Panc1 (cell line): ENCODE data around the gene ATIC. TPM values are rescaled to one million over a fixed set of nuclear protein-coding genes. Genes with fewer than 3 reads are reported as not detected.

ENCODE experiments used
- ATAC-seq: fragments of 200-7000 bp; cut with Tn5 transposase; 2 replicates; pipeline ENCODE4 v1.9.1; 2020; ENCODE audit warnings: mild to moderate bottlenecking, moderate library complexity
- BruUV-seq: library from RNA; stranded (reverse); fragments of 400-500 nt; replicated peaks from 2 replicates; lab custom pipeline; 2021; lab: Mats Ljungman, UMichigan
- CTCF ChIA-PET: fragments of 300-600 bp; sonication (Branson Sonifier 250); formaldehyde crosslinking; loops from one replicate; lab custom pipeline; 2022; ENCODE audit warnings: antibody characterized with exemption; lab: Charles Lee
- POLR2A ChIA-PET: fragments of 300-600 bp; sonication (Branson Sonifier 250); formaldehyde crosslinking; loops from one replicate; lab custom pipeline; 2022; ENCODE audit warnings: antibody characterized with exemption; lab: Charles Lee
- DNase-seq: peaks from one replicate; pipeline ENCODE4 v3.0.0-alpha.2; 2010; ENCODE audit warnings: low read depth, low spot score
- H3K27ac ChIP-seq: 2 replicates; pipeline ENCODE4 v1.5.1; 2011; ENCODE audit warnings: mild to moderate bottlenecking, low read length, inconsistent platforms
- H3K27me3 ChIP-seq: fragments of 200-500 bp; sonication (Bioruptor generic); 2 replicates; pipeline ENCODE4 v1.6.0; 2014; ENCODE audit warnings: low read length, inconsistent platforms; ENCODE audit not compliant: control insufficient read depth, insufficient read depth
- H3K36me3 ChIP-seq: fragments of 200-500 bp; sonication (Bioruptor generic); 2 replicates; pipeline ENCODE4 v1.5.1; 2014; ENCODE audit warnings: inconsistent platforms, mild to moderate bottlenecking, low read length, moderate library complexity; ENCODE audit not compliant: control insufficient read depth, insufficient read depth
- H3K4me1 ChIP-seq: 2 replicates; pipeline ENCODE4 v1.5.1; 2011; ENCODE audit warnings: inconsistent platforms, mild to moderate bottlenecking, low read length, moderate library complexity; ENCODE audit not compliant: control insufficient read depth, insufficient read depth
- H3K4me3 ChIP-seq, 2 experiments: 2 replicates each; pipeline ENCODE4 v1.5.1; 2011 to 2012; ENCODE audit warnings: low read depth in 2 of 2, low read length in 2 of 2, mild to moderate bottlenecking in 2 of 2, inconsistent platforms in 1 of 2, moderate library complexity in 1 of 2
- H3K9me3 ChIP-seq: fragments of 200-500 bp; sonication (Bioruptor generic); 2 replicates; pipeline ENCODE4 v1.5.1; 2014; ENCODE audit warnings: low read depth, mild to moderate bottlenecking, inconsistent platforms, low read length, moderate library complexity; ENCODE audit not compliant: control insufficient read depth, insufficient read depth
- CTCF ChIP-seq: fragments of 450-650 bp; IDR thresholded peaks from 2 replicates; pipeline ENCODE4 v1.5.1; 2017; ENCODE audit warnings: mild to moderate bottlenecking
- POLR2AphosphoS5 ChIP-seq: IDR thresholded peaks from 2 replicates; pipeline ENCODE4 v1.6.1; 2012; ENCODE audit warnings: mild to moderate bottlenecking, low read depth, low read length, moderate library complexity
- REST ChIP-seq, 2 experiments: IDR thresholded peaks; 2 replicates each; pipeline ENCODE4 v1.6.1; 2011 to 2012; ENCODE audit warnings: low read depth in 2 of 2, control low read depth in 1 of 2, low read length in 1 of 2, mild to moderate bottlenecking in 1 of 2, moderate library complexity in 1 of 2; ENCODE audit not compliant: insufficient read depth in 1 of 2
- SIN3A ChIP-seq: IDR thresholded peaks from 2 replicates; pipeline ENCODE4 v1.6.1; 2012; ENCODE audit warnings: low read depth, mild to moderate bottlenecking, low read length, moderate library complexity, borderline replicate concordance; ENCODE audit not compliant: insufficient read depth
- TCF7L2 ChIP-seq: IDR thresholded peaks from 2 replicates; pipeline ENCODE4 v1.6.1; 2011; ENCODE audit warnings: mild to moderate bottlenecking, low read depth, low read length, inconsistent platforms
- in situ Hi-C: cut with HindIII; loops from 2 replicates; pipeline ENCODE4 v1.10.0; 2016; ENCODE audit warnings: low sequenced_read_pairs, low pct_unique_long_range_greater_than_20kb
- intact Hi-C: fragments of 100-400 bp; cut with micrococcal nuclease; formaldehyde crosslinking; loops from one replicate; pipeline ENCODE4 v1.10.0; 2022; ENCODE audit not compliant: unreplicated experiment
- total RNA-seq: library from RNA; stranded (reverse); gene quantifications from one replicate; pipeline ENCODE4 v1.2.1, GENCODE V29; 2021; ENCODE audit not compliant: unreplicated experiment

The ATIC gene
- total RNA-seq, 1 experiment from 2014 or later, result 223 TPM

GRCh38 chr2:215392687-215393270 is 80.9 kb downstream of the ATIC start:
- BruUV-seq, result no TSS peak
- ChIA-PET POLR2A (no interaction called here), CTCF (no interaction called here)

GRCh38 chr2:215394102-215394805 is 82.4 kb downstream of the ATIC start:
- Histone ChIP-seq H3K36me3 (no peaks in the 10 kb centered on the region), H3K27ac (no peak overlapping the region), H3K4me3 (no peak overlapping the region), H3K27me3 (no peaks in the 10 kb centered on the region; the same call in 1 of the 2 replicates), H3K4me1 (no peaks in the 10 kb centered on the region), H3K9me3 (no peaks in the 10 kb centered on the region)
- no peak for TF ChIP-seq TCF7L2
- TF ChIP-seq POLR2AphosphoS5, result no peak
- TF ChIP-seq SIN3A, result no peak
- TF ChIP-seq REST (IDR thresholded peaks at IDR 0.05; ENCODE audit: insufficient read depth in 1 of 2, low read depth in 2 of 2, low read length in 1 of 2), result no peak
- TF ChIP-seq CTCF, result no peak
- intact Hi-C loops (no loop called here), in situ Hi-C loops (no loop called here)
- POLR2A ChIA-PET, result no interaction called here
- CTCF ChIA-PET, result no interaction called here
- no TSS peak for BruUV-seq
- no peak for DNase-seq
- ATAC-seq, result no peak

More at GRCh38 chr2:215392687-215393270, 80.9 kb downstream of the ATIC start:
- Histone ChIP-seq H3K9me3 (no peaks in the 10 kb centered on the region), H3K27ac (no peak overlapping the region), H3K4me1 (no peaks in the 10 kb centered on the region), H3K4me3 (no peak overlapping the region), H3K36me3 (no peaks in the 10 kb centered on the region), H3K27me3 (no peaks in the 10 kb centered on the region)
- TF ChIP-seq SIN3A, result no peak
- DNase-seq (no peak), ATAC-seq (no peak)
- intact Hi-C loops, result no loop called here
- in situ Hi-C loops, result no loop called here
